A673 (cell line): ENCODE measurements around the gene UBL4B. TPM values are rescaled to one million over a fixed set of nuclear protein-coding genes. Genes with fewer than 3 reads are reported as not detected.
A peak's percentile ranks its signal among the peaks of the same experiment; 100 is the strongest.

Experiments
- BruUV-seq: library from RNA; stranded (reverse); fragments of 400-500 nt; replicated peaks from 2 replicates; lab custom pipeline; 2021; lab: Mats Ljungman, UMichigan
- CTCF ChIA-PET: fragments of 300-600 bp; sonication (Branson Sonifier 250); formaldehyde crosslinking; loops from one replicate; lab custom pipeline; 2022; ENCODE audit warnings: antibody characterized with exemption; lab: Charles Lee
- POLR2A ChIA-PET: fragments of 300-600 bp; sonication (Branson Sonifier 250); formaldehyde crosslinking; loops from one replicate; lab custom pipeline; 2022; ENCODE audit warnings: antibody characterized with exemption; ENCODE audit not compliant: low non-redundant PET; lab: Charles Lee
- DNase-seq: peaks from one replicate; pipeline ENCODE4 v3.0.0-alpha.2; 2015; ENCODE audit warnings: low spot score
- H3K27ac ChIP-seq: fragments of 200-600 bp; sonication (generic); 2 replicates; pipeline ENCODE4 v1.5.1; 2016; ENCODE audit warnings: mixed run types, low read depth, mild to moderate bottlenecking, mixed read lengths, antibody characterized with exemption, low read length; ENCODE audit not compliant: poor library complexity, severe bottlenecking
- H3K27me3 ChIP-seq: fragments of 200-600 bp; sonication (generic); replicated peaks from 2 replicates; pipeline ENCODE4 v1.6.1; 2017; ENCODE audit warnings: mixed run types, low read depth, mild to moderate bottlenecking, mixed read lengths, antibody characterized with exemption, low read length; ENCODE audit not compliant: insufficient read depth, poor library complexity
- H3K36me3 ChIP-seq: fragments of 200-600 bp; sonication (generic); 2 replicates; pipeline ENCODE4 v1.6.1; 2016; ENCODE audit warnings: mixed run types, mild to moderate bottlenecking, mixed read lengths, antibody characterized with exemption, low read length; ENCODE audit not compliant: insufficient read depth, poor library complexity, severe bottlenecking
- H3K4me1 ChIP-seq: fragments of 200-600 bp; sonication (generic); 2 replicates; pipeline ENCODE4 v1.6.1; 2017; ENCODE audit warnings: mixed run types, mild to moderate bottlenecking, mixed read lengths, antibody characterized with exemption, low read length; ENCODE audit not compliant: insufficient read depth, poor library complexity, severe bottlenecking
- H3K4me3 ChIP-seq: fragments of 200-600 bp; sonication (generic); 2 replicates; pipeline ENCODE4 v1.5.1; 2016; ENCODE audit warnings: low read depth, mixed run types, mild to moderate bottlenecking, mixed read lengths, low read length; ENCODE audit not compliant: poor library complexity, severe bottlenecking
- H3K9me3 ChIP-seq: fragments of 200-600 bp; sonication (generic); 2 replicates; pipeline ENCODE4 v1.6.1; 2016; ENCODE audit warnings: mixed run types, low read depth, mild to moderate bottlenecking, mixed read lengths, antibody characterized with exemption, low read length; ENCODE audit not compliant: poor library complexity, severe bottlenecking
- CTCF ChIP-seq: fragments of 300-800, 200-600 bp; sonication (generic); conservative IDR thresholded peaks from 2 replicates; pipeline ENCODE4 v1.5.1; 2017; ENCODE audit warnings: low read depth, mild to moderate bottlenecking, antibody characterized with exemption, low read length, moderate library complexity, mixed read lengths
- EZH2 ChIP-seq: fragments of 200-600 bp; sonication (generic); IDR thresholded peaks from 2 replicates; pipeline ENCODE4 v1.6.1; 2017; ENCODE audit warnings: borderline replicate concordance, low read depth, mild to moderate bottlenecking, mixed read lengths, antibody characterized with exemption, low read length; ENCODE audit not compliant: poor library complexity, severe bottlenecking
- intact Hi-C: fragments of 100-400 bp; cut with micrococcal nuclease; formaldehyde crosslinking; loops from one replicate; pipeline ENCODE4 v1.10.0; 2022; ENCODE audit not compliant: unreplicated experiment
- total RNA-seq: library from RNA; stranded (reverse); gene quantifications from 2 replicates; pipeline ENCODE4 v1.2.3, GENCODE V29; 2021

UBL4B gene
- total RNA-seq, 1 experiment from 2014 or later = not detected

- POLR2A ChIA-PET = no interaction called here
- BruUV-seq = no TSS peak
- H3K4me3 ChIP-seq = no peak overlapping the region
- intact Hi-C loops = no loop called here
- no peaks in the 10 kb centered on the region for H3K9me3 ChIP-seq
- no peak overlapping the region for H3K27ac ChIP-seq
- peaks cover 87% of the 10 kb centered on the region for H3K27me3 ChIP-seq
- H3K4me1 ChIP-seq = no peaks in the 10 kb centered on the region
- CTCF ChIA-PET = no interaction called here
- H3K36me3 ChIP-seq = no peaks in the 10 kb centered on the region
- no peak for DNase-seq
- TF ChIP-seq EZH2 (no peak), CTCF (no peak)
Observed at GRCh38 chr1:110138956-110139355, 26.7 kb downstream of the UBL4B start.

- no peak for TF ChIP-seq EZH2
- Histone ChIP-seq H3K4me3 (no peak overlapping the region), H3K9me3 (no peaks in the 10 kb centered on the region), H3K4me1 (no peaks in the 10 kb centered on the region), H3K27ac (no peak overlapping the region), H3K36me3 (no peaks in the 10 kb centered on the region), H3K27me3 (peaks cover 100% of the 10 kb centered on the region)
- CTCF ChIA-PET = no interaction called here
- BruUV-seq = no TSS peak
- intact Hi-C loops = no loop called here
- no peak for DNase-seq
- POLR2A ChIA-PET = no interaction called here
Observed at GRCh38 chr1:110144366-110144765, 32.1 kb downstream of the UBL4B start.

- peak; percentile 22 for DNase-seq
- peaks cover 7% of the 10 kb centered on the region for H3K4me1 ChIP-seq
- CTCF ChIA-PET = no interaction called here
- H3K36me3 ChIP-seq = no peaks in the 10 kb centered on the region
- no TSS peak for BruUV-seq
- H3K27me3 ChIP-seq = peaks cover 100% of the 10 kb centered on the region
- H3K27ac ChIP-seq = no peak overlapping the region
- TF ChIP-seq CTCF (peak; percentile 47), EZH2 (no peak)
- no peaks in the 10 kb centered on the region for H3K9me3 ChIP-seq
- intact Hi-C loops = no loop called here
- no peak overlapping the region for H3K4me3 ChIP-seq
- POLR2A ChIA-PET = no interaction called here
Observed at GRCh38 chr1:110148961-110149360, 36.7 kb downstream of the UBL4B start.
